ENCODE results near the gene COL27A1. TPM values are rescaled to one million over a fixed set of nuclear protein-coding genes. Genes with fewer than 3 reads are reported as not detected.

COL27A1 gene
- total RNA-seq, 2 donors from 2014 or later, result 18.5 to 57.1 TPM

DNA sequence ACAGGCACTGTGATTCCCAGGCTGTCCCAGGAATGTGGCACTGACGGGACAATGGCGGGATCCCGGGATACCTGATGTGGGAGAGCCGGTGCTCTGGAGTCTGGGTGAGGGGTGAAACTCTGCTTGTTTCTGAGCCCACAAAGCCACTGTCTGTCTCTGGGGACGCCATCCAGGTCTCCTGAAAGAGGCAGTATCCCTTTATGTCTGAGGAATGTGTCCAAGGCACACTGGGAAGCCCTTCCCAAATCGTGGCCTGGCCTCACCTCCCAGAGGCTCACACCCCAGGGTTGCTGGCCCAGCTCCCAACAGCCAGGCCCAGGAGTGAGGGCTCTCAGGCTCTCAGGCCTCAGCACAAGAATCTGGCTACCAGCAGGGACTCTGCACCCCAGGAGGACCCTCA is 201.5 kb downstream of the COL27A1 start:
- Histone ChIP-seq H3K27me3 (replicated peaks; ENCODE audit: insufficient read depth) (no peaks in the 10 kb centered on the region), H3K36me3 (peaks cover 76% of the 10 kb centered on the region), H3K27ac (no peak overlapping the region), H3K4me3 (no peak overlapping the region), H3K9me3 (no peaks in the 10 kb centered on the region), H3K4me1 (ENCODE audit: control insufficient read depth in 1 of 2, low read depth in 2 of 2) (no peaks in the 10 kb centered on the region)
- TF ChIP-seq, protein P1, sequence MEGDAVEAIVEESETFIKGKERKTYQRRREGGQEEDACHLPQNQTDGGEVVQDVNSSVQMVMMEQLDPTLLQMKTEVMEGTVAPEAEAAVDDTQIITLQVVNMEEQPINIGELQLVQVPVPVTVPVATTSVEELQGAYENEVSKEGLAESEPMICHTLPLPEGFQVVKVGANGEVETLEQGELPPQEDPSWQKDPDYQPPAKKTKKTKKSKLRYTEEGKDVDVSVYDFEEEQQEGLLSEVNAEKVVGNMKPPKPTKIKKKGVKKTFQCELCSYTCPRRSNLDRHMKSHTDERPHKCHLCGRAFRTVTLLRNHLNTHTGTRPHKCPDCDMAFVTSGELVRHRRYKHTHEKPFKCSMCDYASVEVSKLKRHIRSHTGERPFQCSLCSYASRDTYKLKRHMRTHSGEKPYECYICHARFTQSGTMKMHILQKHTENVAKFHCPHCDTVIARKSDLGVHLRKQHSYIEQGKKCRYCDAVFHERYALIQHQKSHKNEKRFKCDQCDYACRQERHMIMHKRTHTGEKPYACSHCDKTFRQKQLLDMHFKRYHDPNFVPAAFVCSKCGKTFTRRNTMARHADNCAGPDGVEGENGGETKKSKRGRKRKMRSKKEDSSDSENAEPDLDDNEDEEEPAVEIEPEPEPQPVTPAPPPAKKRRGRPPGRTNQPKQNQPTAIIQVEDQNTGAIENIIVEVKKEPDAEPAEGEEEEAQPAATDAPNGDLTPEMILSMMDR (IDR thresholded peaks at IDR 0.05), result no peak
- DNase-seq (ENCODE audit: low spot score) (no peak), ATAC-seq (ENCODE audit: insufficient number of reproducible peaks, low FRiP score, low read depth) (no peak)

GRCh38 chr9:114357360-114357759 is 202.0 kb downstream of the COL27A1 start:
- Histone ChIP-seq H3K4me3 (no peak overlapping the region), H3K36me3 (peaks cover 80% of the 10 kb centered on the region), H3K27me3 (replicated peaks; ENCODE audit: insufficient read depth) (no peaks in the 10 kb centered on the region), H3K4me1 (ENCODE audit: control insufficient read depth in 1 of 2, low read depth in 2 of 2) (no peaks in the 10 kb centered on the region), H3K27ac (no peak overlapping the region), H3K9me3 (no peaks in the 10 kb centered on the region)
- no peak for ATAC-seq (ENCODE audit: insufficient number of reproducible peaks, low FRiP score, low read depth)
- TF ChIP-seq, protein P1 (IDR thresholded peaks at IDR 0.05), result no peak
- no peak for DNase-seq (ENCODE audit: low spot score)

- no peaks in the 10 kb centered on the region for H3K4me1 ChIP-seq (ENCODE audit: control insufficient read depth in 1 of 2, low read depth in 2 of 2)
- DNase-seq (ENCODE audit: low spot score), result no peak
- peaks cover 79% of the 10 kb centered on the region for H3K36me3 ChIP-seq
Observed at GRCh38 chr9:114357911-114358328, 202.6 kb downstream of the COL27A1 start.

GRCh38 chr9:114359801-114360200 is 204.5 kb downstream of the COL27A1 start:
- ATAC-seq (ENCODE audit: insufficient number of reproducible peaks, low FRiP score, low read depth) (no peak), DNase-seq (ENCODE audit: low spot score) (no peak)

More at GRCh38 chr9:114357911-114358328, 202.6 kb downstream of the COL27A1 start:
- H3K4me3 ChIP-seq, result no peak overlapping the region
- H3K27ac ChIP-seq, result no peak overlapping the region
- H3K9me3 ChIP-seq, result no peaks in the 10 kb centered on the region
- TF ChIP-seq, protein P1 (IDR thresholded peaks at IDR 0.05), result no peak
- H3K27me3 ChIP-seq (replicated peaks; ENCODE audit: insufficient read depth), result no peaks in the 10 kb centered on the region
- ATAC-seq (ENCODE audit: insufficient number of reproducible peaks, low FRiP score, low read depth), result no peak

DNA sequence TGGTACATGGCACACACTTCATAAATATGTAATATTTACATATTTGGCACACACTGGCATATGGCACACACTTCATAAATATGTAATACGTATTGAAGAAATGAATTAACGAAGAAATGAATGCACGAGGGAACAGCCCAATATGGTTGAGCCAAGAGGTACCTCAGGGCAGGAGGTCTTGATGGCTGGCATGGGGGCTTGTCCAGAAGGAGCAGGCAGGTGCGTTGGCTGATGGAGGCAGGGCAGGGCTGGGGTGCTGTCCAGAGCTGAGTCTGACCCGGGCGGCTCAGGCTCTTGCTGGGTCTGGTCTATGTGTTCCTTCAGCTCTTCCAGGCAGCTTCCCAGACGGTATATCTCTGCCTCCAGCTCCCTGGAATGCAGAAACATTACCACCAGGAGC is 206.2 kb downstream of the COL27A1 start:
- no peak for DNase-seq (ENCODE audit: low spot score)
- H3K27ac ChIP-seq, result no peak overlapping the region
- peaks cover 80% of the 10 kb centered on the region for H3K36me3 ChIP-seq

More at GRCh38 chr9:114359801-114360200, 204.5 kb downstream of the COL27A1 start:
- H3K4me1 ChIP-seq (ENCODE audit: control insufficient read depth in 1 of 2, low read depth in 2 of 2), result no peaks in the 10 kb centered on the region
- TF ChIP-seq, protein P1 (IDR thresholded peaks at IDR 0.05), result no peak
- H3K36me3 ChIP-seq, result peaks cover 89% of the 10 kb centered on the region
- no peaks in the 10 kb centered on the region for H3K27me3 ChIP-seq (replicated peaks; ENCODE audit: insufficient read depth)
- no peaks in the 10 kb centered on the region for H3K9me3 ChIP-seq
- H3K27ac ChIP-seq, result no peak overlapping the region
- no peak overlapping the region for H3K4me3 ChIP-seq

More for the DNA sequence above, 206.2 kb downstream of the COL27A1 start:
- TF ChIP-seq, protein P1 (IDR thresholded peaks at IDR 0.05), result no peak
- Histone ChIP-seq H3K9me3 (no peaks in the 10 kb centered on the region), H3K4me3 (no peak overlapping the region), H3K4me1 (ENCODE audit: control insufficient read depth in 1 of 2, low read depth in 2 of 2) (peaks cover 10% of the 10 kb centered on the region in 2 donors), H3K27me3 (replicated peaks; ENCODE audit: insufficient read depth) (no peaks in the 10 kb centered on the region)
- no peak for ATAC-seq (ENCODE audit: insufficient number of reproducible peaks, low FRiP score, low read depth)

Other genes starting within 250 kb of the COL27A1 start
- not detected for gene AMBP, start 77.2 kb upstream of the COL27A1 start, total RNA-seq
- not detected for gene KIF12, start 56.2 kb upstream of the COL27A1 start, total RNA-seq
- gene ORM1, start 167.6 kb downstream of the COL27A1 start, total RNA-seq, result not detected
- gene ORM2, start 174.3 kb downstream of the COL27A1 start, total RNA-seq, result not detected
- 10 to 100 TPM; 34.8 to 68.5 TPM for gene AKNA, start 232.4 kb downstream of the COL27A1 start, total RNA-seq